GM12801 (cell line): ENCODE results near the gene TNNC1.
A peak's percentile ranks its signal among the peaks of the same experiment; 100 is the strongest.

Experiments used
- CTCF ChIP-seq: IDR thresholded peaks from one replicate; pipeline ENCODE4 v1.5.1; 2011; ENCODE audit warnings: control low read depth; ENCODE audit not compliant: insufficient read length; ENCODE audit errors: extremely low read depth

Gene TNNC1

GRCh38 chr3:52447512-52448355 lies 6.1 kb downstream of the TNNC1 start:
- TF ChIP-seq CTCF: no peak

- peak; percentile 87 for TF ChIP-seq CTCF
Measured at GRCh38 chr3:52446631-52447511, 7.0 kb downstream of the TNNC1 start.

- no peak for TF ChIP-seq CTCF
Measured at GRCh38 chr3:52446042-52446441, 7.8 kb downstream of the TNNC1 start.

GRCh38 chr3:52444860-52445793 lies 8.7 kb downstream of the TNNC1 start, which contains the start of gene SEMA3G:
TSS of gene SEMA3G (minus strand) at chr3:52445103. CDS start at chr3:52445027, 76 bp downstream.
- TF ChIP-seq CTCF: no peak

GRCh38 chr3:52443791-52444687 lies 9.8 kb downstream of the TNNC1 start:
- no peak for TF ChIP-seq CTCF

GRCh38 chr3:52443268-52443610 lies 10.6 kb downstream of the TNNC1 start:
- no peak for TF ChIP-seq CTCF
